OCI-LY7 (cell line): ENCODE results near the gene ASB13.

ENCODE experiments used
- EZH2phosphoT487 ChIP-seq: fragments of 200-600 bp; sonication (generic); IDR thresholded peaks from 2 replicates; pipeline ENCODE4 v1.6.1; 2018; ENCODE audit warnings: low read depth, borderline replicate concordance, mild to moderate bottlenecking, mixed run types, antibody characterized with exemption, low read length, moderate library complexity, mixed read lengths
- TF ChIP-seq, protein P1 (sequence below): fragments of 200-600 bp; sonication (generic); conservative IDR thresholded peaks from 2 replicates; pipeline ENCODE4 v1.5.1; 2014; ENCODE audit warnings: mild to moderate bottlenecking, antibody characterized with exemption, low read length, moderate library complexity, mixed read lengths

DNA sequence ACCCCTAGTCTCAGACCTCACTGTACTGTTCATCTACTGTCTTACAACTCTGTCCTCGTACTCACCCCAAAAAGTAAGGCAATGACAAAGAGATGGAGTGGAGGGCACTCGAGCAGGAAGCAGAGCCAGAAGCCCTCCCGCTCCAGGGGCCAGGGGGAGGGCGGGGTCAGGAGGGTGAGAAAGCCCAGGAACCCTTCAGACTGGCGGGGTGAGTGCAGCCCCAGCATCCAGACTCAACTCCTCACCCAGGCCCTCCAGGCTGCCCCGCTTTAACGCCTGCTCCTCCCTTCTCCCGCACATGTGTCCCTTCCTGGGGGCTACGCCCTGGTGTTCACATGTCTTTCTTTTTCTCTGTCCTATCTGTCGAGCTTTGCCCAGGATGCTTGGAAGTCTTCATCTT is 75.6 kb downstream of the ASB13 start:
- TF ChIP-seq, protein P1, sequence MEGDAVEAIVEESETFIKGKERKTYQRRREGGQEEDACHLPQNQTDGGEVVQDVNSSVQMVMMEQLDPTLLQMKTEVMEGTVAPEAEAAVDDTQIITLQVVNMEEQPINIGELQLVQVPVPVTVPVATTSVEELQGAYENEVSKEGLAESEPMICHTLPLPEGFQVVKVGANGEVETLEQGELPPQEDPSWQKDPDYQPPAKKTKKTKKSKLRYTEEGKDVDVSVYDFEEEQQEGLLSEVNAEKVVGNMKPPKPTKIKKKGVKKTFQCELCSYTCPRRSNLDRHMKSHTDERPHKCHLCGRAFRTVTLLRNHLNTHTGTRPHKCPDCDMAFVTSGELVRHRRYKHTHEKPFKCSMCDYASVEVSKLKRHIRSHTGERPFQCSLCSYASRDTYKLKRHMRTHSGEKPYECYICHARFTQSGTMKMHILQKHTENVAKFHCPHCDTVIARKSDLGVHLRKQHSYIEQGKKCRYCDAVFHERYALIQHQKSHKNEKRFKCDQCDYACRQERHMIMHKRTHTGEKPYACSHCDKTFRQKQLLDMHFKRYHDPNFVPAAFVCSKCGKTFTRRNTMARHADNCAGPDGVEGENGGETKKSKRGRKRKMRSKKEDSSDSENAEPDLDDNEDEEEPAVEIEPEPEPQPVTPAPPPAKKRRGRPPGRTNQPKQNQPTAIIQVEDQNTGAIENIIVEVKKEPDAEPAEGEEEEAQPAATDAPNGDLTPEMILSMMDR = no peak
- no peak for TF ChIP-seq EZH2phosphoT487
